ENCODE measurements around the gene NPL.

Gene NPL

GRCh38 chr1:182875889-182876288 is 86.3 kb downstream of the NPL start:
- DNase-seq, result no peak

- DNase-seq, result no peak
Observed at GRCh38 chr1:182877331-182877730, 87.8 kb downstream of the NPL start.

- DNase-seq, result no peak
Observed at GRCh38 chr1:182877842-182878241, 88.3 kb downstream of the NPL start.
